Measurements from ENCODE around the gene ENOX1. TPM values are rescaled to one million over a fixed set of nuclear protein-coding genes. Genes with fewer than 3 reads are reported as not detected.

Gene ENOX1
- total RNA-seq, 4 donors from 2014 or later, result 0.27 to 0.83 (median 0.53) TPM; not detected in 1

- Histone ChIP-seq H3K4me3 (no peak overlapping the region), H3K27ac (no peak overlapping the region), H3K36me3 (no peaks in the 10 kb centered on the region), H3K27me3 (no peaks in the 10 kb centered on the region), H3K4me1 (no peaks in the 10 kb centered on the region), H3K9me3 (no peaks in the 10 kb centered on the region)
- DNase-seq, result no peak
- TF ChIP-seq CTCF (IDR thresholded peaks at IDR 0.05) (no peak), POLR2A (IDR thresholded peaks at IDR 0.05) (no peak)
Measured at GRCh38 chr13:43295321-43295720, 491.5 kb downstream of the ENOX1 start.

- H3K4me3 ChIP-seq, result no peak overlapping the region
- no peaks in the 10 kb centered on the region for H3K36me3 ChIP-seq
- no peak overlapping the region for H3K27ac ChIP-seq
- H3K9me3 ChIP-seq, result no peaks in the 10 kb centered on the region
- no peaks in the 10 kb centered on the region for H3K4me1 ChIP-seq
- TF ChIP-seq POLR2A (IDR thresholded peaks at IDR 0.05), result no peak
- TF ChIP-seq CTCF (IDR thresholded peaks at IDR 0.05), result no peak
- no peak for DNase-seq
- H3K27me3 ChIP-seq, result no peaks in the 10 kb centered on the region
Measured at GRCh38 chr13:43294412-43294811, 492.4 kb downstream of the ENOX1 start.

- H3K4me1 ChIP-seq, result no peaks in the 10 kb centered on the region
- H3K27ac ChIP-seq, result no peak overlapping the region
- DNase-seq, result no peak
- TF ChIP-seq POLR2A (IDR thresholded peaks at IDR 0.05), result no peak
- TF ChIP-seq CTCF (IDR thresholded peaks at IDR 0.05), result no peak
- H3K36me3 ChIP-seq, result no peaks in the 10 kb centered on the region
- H3K9me3 ChIP-seq, result no peaks in the 10 kb centered on the region
- H3K4me3 ChIP-seq, result no peak overlapping the region
- H3K27me3 ChIP-seq, result no peaks in the 10 kb centered on the region
Measured at GRCh38 chr13:43293986-43294385, 492.8 kb downstream of the ENOX1 start.

- H3K27me3 ChIP-seq, result no peaks in the 10 kb centered on the region
- no peak overlapping the region for H3K27ac ChIP-seq
- no peak for DNase-seq
- no peaks in the 10 kb centered on the region for H3K4me1 ChIP-seq
- H3K4me3 ChIP-seq, result no peak overlapping the region
- TF ChIP-seq POLR2A (IDR thresholded peaks at IDR 0.05), result no peak
- TF ChIP-seq CTCF (IDR thresholded peaks at IDR 0.05), result no peak
- no peaks in the 10 kb centered on the region for H3K9me3 ChIP-seq
- H3K36me3 ChIP-seq, result no peaks in the 10 kb centered on the region
Measured at GRCh38 chr13:43293561-43293960, 493.2 kb downstream of the ENOX1 start.

GRCh38 chr13:43293008-43293407, 493.8 kb downstream of the ENOX1 start:
- H3K27ac ChIP-seq, result no peak overlapping the region
- no peaks in the 10 kb centered on the region for H3K27me3 ChIP-seq
- H3K4me3 ChIP-seq, result no peak overlapping the region
- no peak for DNase-seq
- no peaks in the 10 kb centered on the region for H3K36me3 ChIP-seq
- H3K9me3 ChIP-seq, result no peaks in the 10 kb centered on the region
- TF ChIP-seq CTCF (IDR thresholded peaks at IDR 0.05) (no peak), POLR2A (IDR thresholded peaks at IDR 0.05) (no peak)
- no peaks in the 10 kb centered on the region for H3K4me1 ChIP-seq
